ENCODE measurements around the gene DNAJB9. TPM values are rescaled to one million over a fixed set of nuclear protein-coding genes. Genes with fewer than 3 reads are reported as not detected.

DNAJB9 gene
- total and polyA plus RNA-seq, 2 of the 13 experiments (the other 11 are each of a cell fraction or from before 2014, with no cell fraction given): 8.6 to 16.4 TPM

- Histone ChIP-seq H3K4me1 (ENCODE audit: insufficient read depth, low read length) (peaks cover 9% of the 10 kb centered on the region), H3K4me2 (ENCODE audit: low read depth, low read length) (0 out of 2 replicates have a peak overlapping the region, but pooled peaks have one; percentile 1), H2AFZ (ENCODE audit: low read length) (no peak overlapping the region), H3K4me3 (replicated peaks in 1 of 3; ENCODE audit: insufficient read depth in 1 of 3, low read depth in 2 of 3, low read length in 3 of 3) (no peak overlapping the region), H3K36me3 (replicated peaks in 1 of 2; ENCODE audit: control insufficient read depth in 1 of 2, insufficient read depth in 2 of 2, low read length in 2 of 2) (no peaks in the 10 kb centered on the region), H3K27ac (ENCODE audit: extremely low read length, insufficient read depth, low read length) (no peak overlapping the region), H4K20me1 (ENCODE audit: insufficient read depth, low read length) (no peaks in the 10 kb centered on the region), H3K9ac (ENCODE audit: insufficient read depth, low read depth, low read length) (no peak overlapping the region), H3K79me2 (ENCODE audit: insufficient read depth, low read length) (no peaks in the 10 kb centered on the region), H3K9me3 (ENCODE audit: low read length) (peaks cover 22% of the 10 kb centered on the region), H3K27me3 (ENCODE audit: control insufficient read depth in 1 of 2, insufficient read depth in 2 of 2, low read length in 2 of 2) (no peaks in the 10 kb centered on the region; a peak in 1 of 5 replicates)
- in situ Hi-C loops (cut with HindIII; ENCODE audit: extremely low pct_ligation_motif_present, low pct_unique_long_range_greater_than_20kb) (no loop called here), intact Hi-C loops (cut with micrococcal nuclease; ENCODE audit: unreplicated experiment) (no loop called here)
- FAIRE-seq (no peak), ATAC-seq (peak; percentile 69), DNase-seq (ENCODE audit: low spot score) (peak; percentile 54)
- WGBS (ENCODE audit: low lambda C conversion rate): 21% methylated on average over 4 of the region's 4 CpGs
- ChIA-PET POLR2A (interaction anchor here (2.3 kb wide), 1 partner anchor 10 kb away, joined by 9 read pairs; the partner anchor contains the start of genes DNAJB9 and THAP5), CTCF (ENCODE audit: low intra/inter-chr PET ratio, low total read pairs) (no interaction called here)
- BruUV-seq (replicated peaks): no TSS peak
- TF ChIP-seq NBN (conservative IDR thresholded peaks at IDR 0.05) (no peak), SOX13 (IDR thresholded peaks at IDR 0.05) (no peak), SOX13 (CRISPR knock-in tag; conservative IDR thresholded peaks at IDR 0.05 in 1 of 2, IDR thresholded peaks at IDR 0.05 in 1 of 2) (peak in 1 of 2 experiments; percentile 50; a peak in 1 of 4 replicates)
Measured at GRCh38 chr7:108559253-108559652, 10.4 kb upstream of the DNAJB9 start.

- ChIA-PET POLR2A (no interaction called here), CTCF (ENCODE audit: low intra/inter-chr PET ratio, low total read pairs) (no interaction called here)
- no peaks in the 10 kb centered on the region; a peak in 1 of 5 replicates for H3K27me3 ChIP-seq (ENCODE audit: control insufficient read depth in 1 of 2, insufficient read depth in 2 of 2, low read length in 2 of 2)
- WGBS (ENCODE audit: low lambda C conversion rate): 94% methylated on average over 4 of the region's 4 CpGs
- DNase-seq (ENCODE audit: low spot score): no peak
- H3K79me2 ChIP-seq (ENCODE audit: insufficient read depth, low read length): peaks cover 2% of the 10 kb centered on the region
- TF ChIP-seq POLR2AphosphoS5 (IDR thresholded peaks at IDR 0.05; ENCODE audit: low read depth, low read length): peak; percentile 20; the same call in 1 of the 2 replicates
- no peak for TF ChIP-seq ZNF747 (CRISPR knock-in tag; IDR thresholded peaks at IDR 0.05; ENCODE audit: borderline replicate concordance)
- TF ChIP-seq FUBP1 (CRISPR knock-in tag; IDR thresholded peaks at IDR 0.05; ENCODE audit: borderline replicate concordance): no peak
- no peak for TF ChIP-seq ZEB1 (IDR thresholded peaks at IDR 0.05; ENCODE audit: insufficient replicate concordance, low read depth)
- no peak for TF ChIP-seq HOMEZ (CRISPR knock-in tag; IDR thresholded peaks at IDR 0.05; ENCODE audit: low read depth)
- TF ChIP-seq ZKSCAN8 (CRISPR knock-in tag; IDR thresholded peaks at IDR 0.05; ENCODE audit: borderline replicate concordance): no peak
- no peak for TF ChIP-seq SNAI1 (CRISPR knock-in tag; IDR thresholded peaks at IDR 0.05; ENCODE audit: borderline replicate concordance)
- TF ChIP-seq ZMYM4 (CRISPR knock-in tag; IDR thresholded peaks at IDR 0.05): no peak
- TF ChIP-seq ZNF431 (CRISPR knock-in tag; IDR thresholded peaks at IDR 0.05; ENCODE audit: borderline replicate concordance, low read depth): no peak
- no peak for TF ChIP-seq KDM2A (CRISPR knock-in tag; IDR thresholded peaks at IDR 0.05; ENCODE audit: borderline replicate concordance, low read depth)
- TF ChIP-seq, protein P1, sequence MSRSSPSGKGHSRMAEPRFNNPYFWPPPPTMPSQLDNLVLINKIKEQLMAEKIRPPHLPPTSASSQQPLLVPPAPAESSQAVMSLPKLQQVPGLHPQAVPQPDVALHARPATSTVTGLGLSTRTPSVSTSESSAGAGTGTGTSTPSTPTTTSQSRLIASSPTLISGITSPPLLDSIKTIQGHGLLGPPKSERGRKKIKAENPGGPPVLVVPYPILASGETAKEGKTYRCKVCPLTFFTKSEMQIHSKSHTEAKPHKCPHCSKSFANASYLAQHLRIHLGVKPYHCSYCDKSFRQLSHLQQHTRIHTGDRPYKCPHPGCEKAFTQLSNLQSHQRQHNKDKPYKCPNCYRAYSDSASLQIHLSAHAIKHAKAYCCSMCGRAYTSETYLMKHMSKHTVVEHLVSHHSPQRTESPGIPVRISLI (CRISPR knock-in tag; IDR thresholded peaks at IDR 0.05; ENCODE audit: borderline replicate concordance): peak; percentile 53; the same call in 1 of the 2 replicates
- ATAC-seq: peak; percentile 38; the same call in 2 of the 3 replicates
- intact Hi-C loops (cut with micrococcal nuclease; ENCODE audit: unreplicated experiment) (no loop called here), in situ Hi-C loops (cut with HindIII; ENCODE audit: extremely low pct_ligation_motif_present, low pct_unique_long_range_greater_than_20kb) (no loop called here)
- no peak for FAIRE-seq
- no peaks in the 10 kb centered on the region; a peak in 1 of 5 replicates for H3K36me3 ChIP-seq (replicated peaks in 1 of 2; ENCODE audit: control insufficient read depth in 1 of 2, insufficient read depth in 2 of 2, low read length in 2 of 2)
- peaks cover 9% of the 10 kb centered on the region for H3K4me1 ChIP-seq (ENCODE audit: insufficient read depth, low read length)
- no peak overlapping the region for H2AFZ ChIP-seq (ENCODE audit: low read length)
- no TSS peak for BruUV-seq (replicated peaks)
- no peak overlapping the region for H3K9ac ChIP-seq (ENCODE audit: insufficient read depth, low read depth, low read length)
- H3K4me2 ChIP-seq (ENCODE audit: low read depth, low read length): no peak overlapping the region
- no peak overlapping the region for H3K4me3 ChIP-seq (replicated peaks in 1 of 3; ENCODE audit: insufficient read depth in 1 of 3, low read depth in 2 of 3, low read length in 3 of 3)
- H4K20me1 ChIP-seq (ENCODE audit: insufficient read depth, low read length): no peaks in the 10 kb centered on the region
- H3K27ac ChIP-seq (ENCODE audit: extremely low read length, insufficient read depth, low read length): no peak overlapping the region
- peaks cover 19% of the 10 kb centered on the region for H3K9me3 ChIP-seq (ENCODE audit: low read length)
Measured at GRCh38 chr7:108561047-108561619, 8.5 kb upstream of the DNAJB9 start.
